ENCODE data around the gene CILP2.

Gene CILP2

DNA sequence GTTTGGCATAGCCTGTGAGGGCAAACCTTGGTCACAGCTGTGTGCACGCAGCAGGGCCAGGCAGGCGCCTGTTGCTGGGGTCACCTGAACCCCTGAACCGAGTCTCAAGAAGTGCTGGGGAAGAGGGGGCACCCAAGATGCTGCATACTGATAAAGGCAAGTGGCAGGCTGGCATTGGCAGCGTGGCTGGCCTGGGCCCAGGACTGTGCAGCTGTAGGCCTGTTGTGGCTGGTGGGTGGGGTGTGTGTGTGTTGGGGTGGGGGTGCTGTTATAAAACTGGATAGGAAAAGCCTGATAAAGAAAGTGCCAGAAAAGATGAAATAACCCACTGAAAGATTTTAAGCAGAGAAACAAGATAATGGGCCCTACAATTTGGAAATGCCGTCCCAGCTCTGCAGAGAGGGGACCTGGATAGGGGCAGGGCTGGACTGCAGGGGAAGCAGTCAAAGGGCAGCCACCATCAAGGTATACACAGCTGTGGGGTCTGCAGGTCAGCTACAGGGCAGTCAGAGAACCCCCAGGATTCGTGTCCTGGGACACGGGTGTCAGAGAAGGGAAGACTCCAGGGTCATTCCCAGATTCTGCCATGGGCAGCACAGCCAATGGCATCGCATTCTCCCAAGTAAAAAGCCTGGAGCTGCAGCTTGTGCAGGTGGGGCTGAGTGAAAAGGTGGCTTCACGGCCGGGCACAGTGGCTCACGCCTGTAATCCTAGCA, 33.2 kb downstream of the CILP2 start:
- DNase-seq: no peak

GRCh38 chr19:19575411-19575810, 37.3 kb downstream of the CILP2 start:
- no peak for DNase-seq

DNA sequence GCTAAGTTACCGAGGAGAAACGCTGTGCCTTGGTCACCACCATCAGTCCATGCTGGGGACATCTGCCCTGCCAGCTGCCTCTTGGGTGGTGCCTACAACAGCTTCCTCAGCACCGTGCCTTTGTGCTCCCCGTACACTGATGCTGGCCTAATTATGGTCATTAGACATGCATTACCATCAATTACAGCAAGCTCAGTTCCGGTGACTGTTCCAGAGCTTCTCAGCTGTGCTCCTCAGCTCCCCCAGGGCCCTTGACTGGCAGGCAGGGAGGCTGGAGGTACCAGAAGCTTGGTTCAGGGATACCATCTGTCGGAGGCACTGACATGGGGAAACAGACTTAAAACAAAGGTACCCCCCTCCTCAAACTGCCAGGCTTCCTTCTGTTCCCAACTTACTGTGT, 40.2 kb downstream of the CILP2 start:
- DNase-seq: no peak

DNA sequence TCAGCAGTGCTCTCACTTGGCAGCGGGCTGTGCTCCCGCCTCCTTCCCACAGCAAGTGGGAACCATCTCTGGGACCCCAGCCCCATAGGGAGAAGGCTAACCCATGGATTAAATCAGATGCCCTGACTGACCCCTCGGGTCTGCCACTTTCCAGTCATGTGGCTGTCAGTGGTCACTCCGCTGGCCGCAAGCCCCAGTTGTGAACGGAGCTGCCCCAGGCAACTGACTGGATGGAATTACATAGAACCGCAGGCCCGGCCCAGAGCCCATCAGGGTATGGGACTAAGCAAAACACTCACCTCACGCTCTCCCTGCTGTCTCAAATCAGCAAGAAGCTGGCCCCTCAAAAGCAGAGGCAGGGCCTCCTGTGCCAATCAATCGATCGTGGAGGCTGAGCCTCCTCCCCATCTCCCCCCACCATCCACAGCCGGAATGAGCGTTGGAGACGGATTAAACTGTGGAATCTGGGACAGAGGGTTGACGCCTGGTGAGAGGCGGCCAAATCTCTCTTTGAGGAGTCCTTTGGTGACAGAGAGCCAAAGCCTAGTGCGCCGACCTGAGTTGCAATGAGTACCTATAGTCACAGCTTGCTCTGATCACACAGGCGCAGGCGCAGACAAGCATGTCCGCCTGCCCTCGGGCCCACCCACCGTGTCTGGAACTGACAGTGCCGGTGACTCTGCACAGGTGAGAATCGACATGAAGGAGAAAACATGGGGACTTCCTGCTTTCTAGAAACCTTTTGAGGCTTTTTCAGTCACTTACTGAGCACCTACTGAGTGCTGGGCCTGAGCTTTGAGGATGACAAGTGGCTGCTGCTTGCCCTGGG, 41.7 kb downstream of the CILP2 start:
- DNase-seq: no peak

- no peak for DNase-seq
These were observed 42.4 kb downstream of the CILP2 start for GRCh38 chr19:19580418-19580817.

DNA sequence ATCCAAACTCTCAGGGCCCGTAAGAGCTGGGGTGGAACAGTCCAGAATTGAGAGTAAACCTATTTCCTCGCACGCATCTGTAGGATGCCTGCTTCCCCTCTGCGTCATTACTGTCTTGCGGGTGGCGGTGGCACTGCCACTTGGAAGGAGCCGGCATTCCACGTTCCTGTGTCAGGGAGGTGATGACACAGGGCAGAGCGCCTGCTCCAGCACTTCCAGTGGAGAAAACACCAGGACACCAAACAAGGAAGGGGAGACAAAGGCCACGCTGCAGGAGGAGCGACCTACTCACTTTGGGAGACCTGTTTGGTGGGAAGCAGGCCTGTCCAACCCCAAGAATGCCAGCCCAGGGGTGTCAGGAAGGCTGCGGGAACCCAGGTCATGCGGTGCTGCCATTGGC, 43.3 kb downstream of the CILP2 start:
- no peak for DNase-seq

DNA sequence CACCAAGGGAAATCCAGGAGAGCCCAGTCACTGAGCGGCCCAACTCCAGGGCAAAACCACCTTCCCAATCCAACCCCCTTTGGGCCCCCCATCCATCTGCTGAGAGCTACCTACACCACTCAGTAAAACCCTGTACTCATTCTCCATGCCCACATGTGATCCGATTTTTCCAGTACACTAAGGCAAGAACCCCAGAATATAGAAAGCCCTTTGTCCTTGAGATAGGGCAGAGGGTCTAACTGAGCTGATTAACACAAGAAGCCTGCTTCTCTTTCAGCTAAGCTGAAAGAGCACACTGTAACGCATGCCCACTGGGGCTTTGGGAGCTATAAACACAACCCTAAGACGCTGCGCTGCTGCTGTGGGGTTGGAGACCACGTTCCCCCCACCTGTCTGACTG, 44.4 kb downstream of the CILP2 start:
- DNase-seq: no peak

- no peak for DNase-seq
These were observed 46.3 kb downstream of the CILP2 start for GRCh38 chr19:19584356-19584755.

DNA sequence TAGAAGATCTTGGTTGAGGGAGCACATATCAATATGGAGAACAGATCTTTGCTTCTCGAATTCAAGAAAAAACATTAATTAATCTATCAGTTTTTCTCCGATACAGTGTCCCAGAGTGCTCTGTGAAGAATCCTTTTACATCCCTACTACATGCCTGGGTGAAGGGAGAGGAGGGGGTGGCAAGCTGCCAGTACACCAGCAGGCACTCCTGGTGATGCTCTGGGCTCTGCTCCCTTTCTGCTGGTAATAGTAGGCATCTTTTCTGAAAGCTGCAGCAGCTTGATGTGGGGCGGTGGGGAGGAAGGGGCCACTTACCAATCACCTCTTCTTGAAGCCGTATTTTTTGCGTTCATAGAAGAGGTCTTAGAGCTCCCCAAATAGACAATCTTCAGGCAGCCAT, 49.7 kb downstream of the CILP2 start:
- no peak for DNase-seq

- DNase-seq: no peak
These were observed 50.5 kb downstream of the CILP2 start for GRCh38 chr19:19588546-19588945.

DNA sequence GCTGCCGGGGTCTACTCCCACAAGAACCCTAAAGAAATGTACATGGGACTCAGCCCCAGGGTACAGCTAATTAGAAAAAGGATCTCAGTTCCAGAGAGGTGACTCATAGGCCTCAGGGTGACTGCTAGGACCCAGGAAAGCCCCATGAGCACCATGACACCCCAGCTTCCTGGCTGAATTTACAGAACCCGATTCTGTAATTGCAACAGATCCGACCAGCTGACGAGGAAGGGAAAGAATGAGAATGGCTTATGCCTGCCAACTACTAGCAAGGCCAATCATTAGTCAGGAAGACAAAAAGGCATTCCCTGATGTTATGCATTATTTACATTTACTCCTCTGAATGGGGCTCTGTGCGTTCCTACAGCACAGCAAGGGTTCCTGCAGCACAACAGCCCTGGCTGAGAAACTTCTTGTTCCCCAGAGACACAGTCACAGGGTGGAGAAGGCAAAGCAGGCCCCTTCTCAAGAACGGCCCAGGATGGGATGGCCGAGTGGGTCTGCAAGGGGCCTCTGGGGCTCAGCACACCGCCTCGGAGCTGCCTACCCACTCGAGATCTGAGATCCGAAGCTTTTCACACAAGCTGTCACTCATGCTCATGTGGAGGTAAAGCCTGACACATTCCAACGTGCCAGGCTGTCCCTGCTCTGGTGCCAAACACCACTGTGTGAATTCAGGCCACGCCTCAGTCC, 53.2 kb downstream of the CILP2 start:
- DNase-seq: peak; percentile 72

- DNase-seq: no peak
These were observed 54.6 kb downstream of the CILP2 start for GRCh38 chr19:19592690-19593089.

DNA sequence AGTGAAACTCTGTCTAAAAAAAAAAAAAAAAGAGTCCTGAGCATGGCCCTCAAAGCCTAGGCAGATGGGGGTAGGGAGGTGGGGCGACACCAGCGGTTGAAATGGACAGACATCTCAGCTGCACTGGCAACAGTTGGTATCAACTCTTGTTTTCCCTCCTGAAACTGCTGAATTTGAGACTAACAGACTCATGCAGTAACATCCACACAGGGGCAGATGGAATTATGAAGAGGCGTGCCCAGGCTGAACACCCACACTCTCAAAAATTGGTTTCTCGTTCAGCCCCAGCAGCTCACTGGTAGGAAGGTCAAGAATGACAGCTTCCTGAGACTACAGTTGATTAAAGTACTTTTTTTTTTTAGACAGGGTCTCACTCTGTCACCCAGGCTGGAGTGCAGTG, 56.3 kb downstream of the CILP2 start:
- DNase-seq: no peak

DNA sequence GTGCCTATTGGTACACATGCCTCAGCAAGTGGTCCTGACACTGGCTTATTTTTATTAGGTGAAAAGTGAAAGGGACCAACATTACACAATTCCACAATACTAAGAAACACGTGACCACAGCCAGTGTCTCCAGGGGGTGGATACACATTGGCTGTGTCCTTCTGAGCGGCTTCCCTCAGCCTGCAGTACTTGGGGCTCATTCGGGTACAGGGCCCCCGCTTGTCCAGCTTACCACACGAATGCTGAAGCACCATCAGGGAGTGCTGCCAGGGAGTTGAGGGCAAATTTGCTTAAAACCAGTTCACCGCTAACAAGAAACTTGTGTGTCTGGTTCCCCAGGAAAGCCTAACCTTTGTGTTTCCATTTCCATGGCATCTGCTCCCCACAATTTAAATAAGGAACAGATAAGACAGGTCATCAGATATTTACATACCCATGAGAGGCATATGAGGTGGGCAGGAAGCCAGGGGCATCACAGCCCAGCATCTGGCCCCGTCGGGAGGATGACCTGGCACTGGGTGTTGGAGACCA, 57.2 kb downstream of the CILP2 start:
- no peak for DNase-seq

All from activated CD8-positive, alpha-beta memory T cell treated with anti-CD3 and anti-CD28 coated beads, Interleukin-2, amount 50 U/mL, for 48 hours (primary cell).